A549 (cell line): Measurements from ENCODE around the gene PPM1H.

ENCODE experiments used
- CEBPB ChIP-seq, 2 experiments: fragments of >200 bp in 1 of 2; sonication (Bioruptor Twin) in 1 of 2; formaldehyde crosslinking in 1 of 2; IDR thresholded peaks; 2 replicates each; pipeline ENCODE4 v1.6.1; 2012 to 2016
- JUNB ChIP-seq: fragments of >200 bp; sonication (Bioruptor Twin); formaldehyde crosslinking; IDR thresholded peaks from 2 replicates; pipeline ENCODE4 v1.6.1; 2016
- KDM5A ChIP-seq: fragments of 200-600 bp; sonication (generic); IDR thresholded peaks from 2 replicates; pipeline ENCODE4 v1.6.1; 2016; ENCODE audit warnings: antibody characterized with exemption, mild to moderate bottlenecking
- NPAS2 ChIP-seq: fragments of 250-450 bp; sonication (Bioruptor Pico); IDR thresholded peaks from 2 replicates; pipeline ENCODE4 v1.8.0; 2022; ENCODE audit warnings: mild to moderate bottlenecking, moderate library complexity, borderline replicate concordance
- POLR2A ChIP-seq: IDR thresholded peaks from 2 replicates; pipeline ENCODE4 v1.6.1; 2012; ENCODE audit warnings: mild to moderate bottlenecking, low read length
- ZC3H11A ChIP-seq: fragments of 450-650 bp; IDR thresholded peaks from 2 replicates; pipeline ENCODE4 v1.6.1; 2014; ENCODE audit warnings: antibody characterized with exemption, mild to moderate bottlenecking
- TF ChIP-seq, protein P1 (sequence below): fragments of >200 bp; sonication (Bioruptor Twin); formaldehyde crosslinking; IDR thresholded peaks from 3 replicates; pipeline ENCODE4 v1.5.1; 2016
- TF ChIP-seq, protein P2 (sequence below): IDR thresholded peaks from 2 replicates; pipeline ENCODE4 v1.6.1; 2012; ENCODE audit warnings: low read depth, borderline replicate concordance

DNA sequence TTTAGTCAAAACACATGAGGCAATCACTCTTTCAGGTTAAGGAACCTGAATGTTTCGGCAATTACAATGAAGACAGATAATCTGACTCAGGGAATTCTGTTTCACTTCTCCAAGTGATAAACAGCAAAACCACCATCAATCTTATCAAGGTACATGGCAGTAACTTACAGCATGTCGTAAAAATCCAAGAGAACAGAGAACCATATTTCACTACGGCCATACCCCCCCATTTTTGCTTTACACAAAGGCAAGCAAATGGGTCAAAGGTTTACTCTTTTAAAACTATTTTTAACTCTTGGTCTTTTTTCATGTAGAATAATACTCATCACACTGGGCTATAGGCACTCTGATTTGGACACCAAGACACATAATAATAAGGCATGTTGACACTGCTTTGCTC, 102.4 kb downstream of the PPM1H start:
- TF ChIP-seq POLR2A = no peak
- no peak for TF ChIP-seq JUNB
- TF ChIP-seq, protein P1, sequence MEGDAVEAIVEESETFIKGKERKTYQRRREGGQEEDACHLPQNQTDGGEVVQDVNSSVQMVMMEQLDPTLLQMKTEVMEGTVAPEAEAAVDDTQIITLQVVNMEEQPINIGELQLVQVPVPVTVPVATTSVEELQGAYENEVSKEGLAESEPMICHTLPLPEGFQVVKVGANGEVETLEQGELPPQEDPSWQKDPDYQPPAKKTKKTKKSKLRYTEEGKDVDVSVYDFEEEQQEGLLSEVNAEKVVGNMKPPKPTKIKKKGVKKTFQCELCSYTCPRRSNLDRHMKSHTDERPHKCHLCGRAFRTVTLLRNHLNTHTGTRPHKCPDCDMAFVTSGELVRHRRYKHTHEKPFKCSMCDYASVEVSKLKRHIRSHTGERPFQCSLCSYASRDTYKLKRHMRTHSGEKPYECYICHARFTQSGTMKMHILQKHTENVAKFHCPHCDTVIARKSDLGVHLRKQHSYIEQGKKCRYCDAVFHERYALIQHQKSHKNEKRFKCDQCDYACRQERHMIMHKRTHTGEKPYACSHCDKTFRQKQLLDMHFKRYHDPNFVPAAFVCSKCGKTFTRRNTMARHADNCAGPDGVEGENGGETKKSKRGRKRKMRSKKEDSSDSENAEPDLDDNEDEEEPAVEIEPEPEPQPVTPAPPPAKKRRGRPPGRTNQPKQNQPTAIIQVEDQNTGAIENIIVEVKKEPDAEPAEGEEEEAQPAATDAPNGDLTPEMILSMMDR = no peak
- TF ChIP-seq, protein P2, sequence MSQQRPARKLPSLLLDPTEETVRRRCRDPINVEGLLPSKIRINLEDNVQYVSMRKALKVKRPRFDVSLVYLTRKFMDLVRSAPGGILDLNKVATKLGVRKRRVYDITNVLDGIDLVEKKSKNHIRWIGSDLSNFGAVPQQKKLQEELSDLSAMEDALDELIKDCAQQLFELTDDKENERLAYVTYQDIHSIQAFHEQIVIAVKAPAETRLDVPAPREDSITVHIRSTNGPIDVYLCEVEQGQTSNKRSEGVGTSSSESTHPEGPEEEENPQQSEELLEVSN = no peak
- no peak for TF ChIP-seq ZC3H11A
- no peak for TF ChIP-seq CEBPB (IDR thresholded peaks at IDR 0.05)
- TF ChIP-seq KDM5A = no peak
- no peak for TF ChIP-seq NPAS2 (CRISPR knock-in tag)
